GM06990 (cell line): ENCODE data around the gene RTEL1.
"Not testable (repeated sequence)": the region's sequence is repeated elsewhere in the genome, so short reads cannot be mapped to it uniquely, and the experiment has no call there.

Experiments used
- DNase-seq: peaks from one replicate; pipeline ENCODE4 v3.0.0-alpha.2; 2011; ENCODE audit not compliant: insufficient read length; ENCODE audit errors: extremely low read depth
- H3K27me3 ChIP-seq: replicated peaks from 2 replicates; pipeline ENCODE4 v1.6.0; 2011; ENCODE audit warnings: low read length; ENCODE audit not compliant: control insufficient read depth, insufficient read depth
- H3K36me3 ChIP-seq: 2 replicates; pipeline ENCODE4 v1.5.1; 2011; ENCODE audit warnings: low read length; ENCODE audit not compliant: control insufficient read depth, insufficient read depth
- H3K4me3 ChIP-seq: replicated peaks from 2 replicates; pipeline ENCODE4 v1.5.1; 2011; ENCODE audit warnings: low read depth, mild to moderate bottlenecking, control low read depth, low read length
- CTCF ChIP-seq: IDR thresholded peaks from 2 replicates; pipeline ENCODE4 v1.5.1; 2011; ENCODE audit warnings: low read length, control low read depth, mild to moderate bottlenecking, inconsistent platforms; ENCODE audit not compliant: insufficient read depth, poor library complexity, severe bottlenecking

Gene RTEL1

GRCh38 chr20:63626424-63627128 lies 31.5 kb upstream of the RTEL1 start, which contains the start of gene GMEB2:
Gene GMEB2, minus strand, starts transcription at chr20:63627101. Its CDS starts 7,704 bp downstream, at chr20:63619397.
- DNase-seq = peak; percentile 86
- no peaks in the 10 kb centered on the region for H3K27me3 ChIP-seq
- no peak for TF ChIP-seq CTCF
- H3K36me3 ChIP-seq = no peaks in the 10 kb centered on the region
- peak within 1 kb of the TSS; percentile 95 for H3K4me3 ChIP-seq

- no peaks in the 10 kb centered on the region for H3K36me3 ChIP-seq
- H3K27me3 ChIP-seq = no peaks in the 10 kb centered on the region
- no peak for TF ChIP-seq CTCF
- DNase-seq = peak; percentile 97
- H3K4me3 ChIP-seq = peak overlapping the region; percentile 95
Observed at GRCh38 chr20:63627129-63627750, 30.9 kb upstream of the RTEL1 start.

DNA sequence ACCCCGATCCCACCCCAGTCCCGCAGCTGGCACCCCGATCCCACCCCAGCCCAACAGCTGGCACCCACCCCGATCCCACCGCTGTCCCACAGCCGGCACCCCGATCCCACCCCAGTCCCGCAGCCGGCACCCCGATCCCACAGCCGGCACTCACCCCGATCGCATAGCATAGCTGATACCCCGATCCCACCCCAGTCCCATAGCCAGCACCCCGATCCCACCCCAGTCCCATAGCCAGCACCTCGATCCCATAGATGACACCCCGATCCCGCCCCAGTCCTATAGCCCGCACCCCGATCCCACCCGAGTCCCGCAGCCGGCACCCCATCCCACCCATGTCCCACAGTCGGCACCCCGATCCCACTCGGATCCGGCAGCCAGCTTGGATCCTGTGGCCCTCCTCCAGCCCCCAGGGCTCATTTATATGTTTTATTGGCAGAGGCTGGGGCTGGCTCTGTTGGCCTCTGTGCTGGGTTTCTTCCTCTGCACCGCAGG lies 30.3 kb upstream of the RTEL1 start:
- no peak for TF ChIP-seq CTCF
- no peak for DNase-seq

DNA sequence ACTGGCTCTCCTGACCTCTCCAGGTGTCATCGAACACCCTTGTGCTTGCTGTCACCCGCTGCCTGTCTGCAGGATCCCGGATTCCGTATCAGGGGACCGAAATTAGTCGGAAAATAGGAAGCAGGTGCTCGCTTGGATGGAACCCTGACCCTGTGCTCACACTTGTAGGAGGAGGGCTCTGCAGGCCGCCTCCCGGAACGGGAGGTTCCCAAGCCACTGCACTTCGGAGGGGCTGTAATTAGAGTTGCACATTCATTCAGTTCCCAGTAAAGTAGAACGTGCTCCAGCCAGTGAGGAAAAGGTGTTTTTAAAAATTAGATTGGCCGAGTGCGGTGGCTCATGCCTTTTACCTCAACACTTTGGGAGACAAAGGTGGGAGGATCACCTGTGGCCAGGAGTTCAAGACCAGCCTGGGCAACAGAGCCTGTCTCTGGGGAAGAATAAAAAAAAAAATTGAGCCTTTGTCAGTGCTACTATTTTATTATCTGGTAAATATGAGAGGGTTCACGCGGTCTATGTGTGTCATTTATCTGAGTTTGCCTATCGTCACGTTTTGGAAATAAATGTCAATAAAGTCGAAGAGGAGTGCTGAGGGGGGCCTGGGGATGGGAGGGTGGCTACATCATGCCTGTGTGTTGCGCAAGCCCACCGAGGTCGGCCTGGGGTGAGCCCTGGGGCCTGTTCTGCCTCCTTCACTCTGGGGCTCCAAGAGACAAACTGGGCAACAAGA lies 29.7 kb upstream of the RTEL1 start:
- peak overlapping the region; percentile 95 for H3K4me3 ChIP-seq
- no peaks in the 10 kb centered on the region for H3K36me3 ChIP-seq
- no peaks in the 10 kb centered on the region for H3K27me3 ChIP-seq
- no peak for TF ChIP-seq CTCF
- DNase-seq = peak; percentile 78

More for the DNA sequence above, 30.3 kb upstream of the RTEL1 start:
- Histone ChIP-seq H3K4me3 (peak overlapping the region; percentile 95), H3K27me3 (no peaks in the 10 kb centered on the region), H3K36me3 (no peaks in the 10 kb centered on the region)

DNA sequence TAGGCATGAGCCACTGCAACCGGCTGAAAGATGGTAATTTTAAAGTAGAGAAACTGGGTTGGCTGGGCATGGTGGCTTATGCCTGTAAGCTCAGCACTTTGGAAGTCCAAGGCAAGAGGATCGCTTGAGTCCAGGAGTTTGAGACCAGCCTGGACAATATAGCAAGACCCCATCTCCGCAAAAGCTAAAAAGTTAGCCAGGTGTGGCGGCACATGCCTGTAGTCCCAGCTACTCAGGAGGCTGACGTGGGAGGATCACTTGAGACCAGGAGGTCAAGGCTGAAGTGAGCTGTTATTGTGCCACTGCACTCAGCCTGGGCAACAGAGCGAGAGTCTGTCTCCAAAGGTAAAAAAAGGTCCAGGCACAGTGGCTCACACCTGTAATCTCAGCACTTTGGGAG lies 27.2 kb upstream of the RTEL1 start:
- H3K4me3 ChIP-seq, H3K36me3 ChIP-seq, H3K27me3 ChIP-seq, DNase-seq: not testable (repeated sequence)

DNA sequence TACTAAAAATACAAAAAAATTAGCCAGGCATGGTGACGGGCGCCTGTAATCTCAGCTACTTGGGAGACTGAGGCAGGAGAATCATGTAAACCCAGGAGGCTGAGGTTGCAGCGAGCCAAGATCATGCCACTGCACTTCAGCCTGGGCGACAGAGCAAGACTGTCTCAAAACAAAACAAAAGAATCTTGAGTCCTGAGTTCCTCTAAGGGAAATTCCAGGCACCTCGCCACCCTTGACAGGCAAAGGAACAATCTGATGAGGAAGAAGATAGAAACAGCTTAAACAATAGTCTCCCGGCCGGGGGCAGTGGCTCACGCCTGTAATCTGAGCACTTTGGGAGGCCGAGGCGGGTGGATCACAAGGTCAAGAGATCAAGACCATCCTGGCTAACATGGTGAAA lies 26.7 kb upstream of the RTEL1 start:
- not testable (repeated sequence) for H3K4me3 ChIP-seq, DNase-seq, H3K36me3 ChIP-seq, H3K27me3 ChIP-seq
